HG03520 (cell line): Measurements from ENCODE around the gene NUMB.
"Not testable (repeated sequence)": the region's sequence is repeated elsewhere in the genome, so short reads cannot be mapped to it uniquely, and the experiment has no call there.

Experiments
- ATAC-seq: cut with Tn5 transposase; IDR thresholded peaks from one replicate; pipeline ENCODE4 v1.9.1; 2021; ENCODE audit warnings: mild to moderate bottlenecking, moderate library complexity; ENCODE audit not compliant: unreplicated experiment

NUMB gene

DNA sequence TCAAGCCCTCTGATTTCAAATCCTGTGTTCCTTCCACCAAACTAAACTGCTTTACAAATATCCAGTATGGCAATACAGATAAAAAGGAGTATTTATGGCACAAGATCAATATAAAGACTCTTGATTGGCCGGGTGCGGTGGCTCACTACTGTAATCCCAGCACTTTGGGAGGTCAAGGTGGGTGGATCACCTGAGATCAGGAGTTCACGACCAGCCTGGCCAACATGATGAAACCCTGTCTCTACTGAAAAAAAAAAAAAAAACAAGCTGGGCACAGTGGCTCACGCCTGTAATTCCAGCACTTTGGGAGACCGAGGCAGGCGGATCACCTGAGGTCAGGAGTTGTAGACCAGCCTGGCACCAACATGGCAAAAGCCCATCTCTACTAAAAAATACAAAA lies 35.3 kb downstream of the NUMB start:
- ATAC-seq: not testable (repeated sequence)

DNA sequence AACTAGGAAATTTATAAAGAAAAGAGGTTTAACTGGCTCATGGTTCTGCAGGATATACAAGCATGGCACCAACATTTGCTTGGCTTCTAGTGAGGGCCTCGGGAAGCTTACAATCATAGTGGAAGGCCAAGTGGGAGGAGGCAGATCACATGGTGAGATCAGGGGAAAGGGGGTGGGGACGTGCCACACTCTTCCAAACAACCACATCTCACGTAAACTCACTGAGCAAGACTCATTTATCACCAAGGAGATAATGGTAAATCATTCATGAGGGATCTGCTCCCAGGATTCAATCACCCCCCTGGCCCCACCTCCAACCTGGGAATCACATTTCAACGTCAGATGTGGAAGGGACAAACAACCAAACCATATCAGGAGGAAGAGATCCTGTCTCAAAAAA lies 35.8 kb downstream of the NUMB start:
- no peak for ATAC-seq

DNA sequence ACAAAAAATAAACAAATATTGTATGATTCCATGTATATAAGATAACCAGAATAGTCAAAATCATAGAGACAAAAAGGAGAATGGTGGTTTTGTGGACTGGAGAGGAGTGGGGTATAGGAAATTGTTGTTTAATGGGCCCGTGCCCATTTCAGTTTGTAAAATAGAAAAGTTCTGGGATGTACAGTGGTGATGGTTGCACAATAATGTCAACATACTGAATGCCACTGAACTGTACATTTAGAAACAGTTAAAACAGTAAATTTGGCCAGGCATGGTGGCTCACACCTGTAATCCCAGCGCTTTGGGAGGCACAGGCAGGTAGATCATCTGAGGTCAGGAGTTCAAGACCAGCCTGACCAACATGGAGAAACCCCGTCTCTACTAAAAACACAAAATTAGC lies 40.1 kb downstream of the NUMB start:
- ATAC-seq: no peak

DNA sequence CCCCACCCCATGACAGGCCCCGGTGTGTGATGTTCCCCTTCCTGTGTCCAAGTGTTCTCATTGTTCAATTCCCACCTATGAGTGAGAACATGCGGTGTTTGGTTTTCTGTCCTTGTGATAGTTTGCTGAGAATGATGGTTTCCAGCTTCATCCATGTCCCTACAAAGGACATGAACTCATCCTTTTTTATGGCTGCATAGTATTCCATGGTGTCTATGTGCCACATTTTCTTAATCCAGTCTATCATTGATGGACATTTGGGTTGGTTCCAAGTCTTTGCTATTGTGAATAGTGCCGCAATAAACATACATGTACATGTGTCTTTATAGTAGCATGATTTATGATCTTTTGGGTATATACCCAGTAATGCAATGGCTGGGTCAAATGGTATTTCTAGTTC lies 52.1 kb downstream of the NUMB start:
- ATAC-seq: not testable (repeated sequence)

DNA sequence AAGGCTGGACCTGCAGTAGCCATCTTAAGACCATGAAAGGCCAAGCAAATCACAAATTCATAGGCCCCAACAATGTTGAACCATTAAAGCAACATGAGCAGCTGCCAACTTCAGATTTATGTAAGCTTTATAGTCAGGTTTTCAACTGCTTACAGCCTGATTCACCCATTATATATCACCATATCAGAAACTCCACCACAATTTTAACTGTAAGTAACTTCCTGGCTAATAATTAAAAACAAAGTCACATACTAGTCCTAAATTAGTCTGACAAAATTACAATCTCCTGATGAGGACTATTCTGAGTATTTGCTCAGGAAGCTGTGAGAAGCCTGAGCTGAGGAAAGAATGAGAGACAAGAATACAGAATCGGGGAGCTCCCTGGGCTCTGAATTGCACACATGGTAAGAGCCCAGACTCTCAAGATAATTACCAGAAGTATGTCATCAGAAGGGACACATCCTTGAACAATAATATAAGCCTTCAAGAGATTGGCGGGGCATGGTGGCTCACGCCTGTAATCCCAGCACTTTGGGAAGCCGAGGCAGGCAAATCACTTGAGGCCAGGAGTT lies 55.1 kb downstream of the NUMB start:
- ATAC-seq: no peak

DNA sequence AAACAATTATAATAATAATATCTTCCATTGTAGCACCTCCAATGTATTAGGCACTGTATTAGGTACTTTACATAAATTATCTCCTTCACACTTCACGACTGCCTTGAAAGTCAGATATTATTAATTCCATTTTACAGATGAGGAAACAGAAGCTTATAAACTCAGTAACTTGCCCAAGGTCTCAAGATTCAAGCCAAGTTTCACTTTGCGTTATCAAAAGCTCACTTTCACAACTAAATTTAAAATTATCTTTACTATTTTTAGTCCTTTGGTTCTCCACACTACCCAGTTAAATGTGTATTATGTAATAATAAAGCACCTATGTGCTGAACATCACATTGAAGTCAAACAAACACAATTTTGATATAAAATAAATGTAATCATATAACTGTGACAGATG lies 55.8 kb downstream of the NUMB start:
- ATAC-seq: no peak

DNA sequence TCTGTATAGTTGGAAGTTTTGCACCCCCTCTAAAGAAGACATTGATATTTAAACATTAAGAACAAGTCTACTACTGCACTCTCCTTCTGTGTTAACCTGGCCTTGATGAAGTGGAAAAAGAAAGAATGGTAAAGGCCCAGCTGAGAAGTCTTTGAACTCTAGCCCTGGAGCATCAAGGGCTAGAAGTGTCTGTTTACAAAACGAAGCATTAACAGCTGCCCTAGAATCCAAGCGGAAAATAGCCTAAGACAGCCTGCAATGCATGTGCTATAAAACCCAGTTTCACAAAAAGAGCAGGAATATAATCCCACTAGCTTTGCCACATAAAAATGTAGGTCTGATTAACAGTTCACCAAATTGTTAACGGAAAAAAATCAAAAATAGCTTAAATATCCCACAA lies 60.5 kb downstream of the NUMB start:
- ATAC-seq: no peak

DNA sequence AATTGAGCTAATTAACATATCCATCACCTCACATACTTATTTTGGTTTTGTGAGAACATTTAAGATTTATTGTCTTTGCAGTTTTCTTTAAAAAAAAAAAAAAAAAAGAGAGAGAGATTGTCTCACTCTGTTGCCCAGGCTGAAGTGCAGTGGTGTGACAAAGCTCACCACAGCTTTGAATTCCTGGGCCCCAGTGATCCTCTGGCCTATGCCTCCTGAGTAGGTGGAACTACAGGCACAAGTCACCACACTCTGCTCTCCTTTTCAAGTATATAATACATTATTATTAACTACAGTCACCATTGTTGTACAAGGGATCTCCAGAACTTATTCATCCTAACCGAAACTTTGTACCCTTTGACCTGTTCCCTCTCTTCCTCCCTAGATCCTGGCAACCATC lies 64.0 kb downstream of the NUMB start:
- ATAC-seq: no peak

DNA sequence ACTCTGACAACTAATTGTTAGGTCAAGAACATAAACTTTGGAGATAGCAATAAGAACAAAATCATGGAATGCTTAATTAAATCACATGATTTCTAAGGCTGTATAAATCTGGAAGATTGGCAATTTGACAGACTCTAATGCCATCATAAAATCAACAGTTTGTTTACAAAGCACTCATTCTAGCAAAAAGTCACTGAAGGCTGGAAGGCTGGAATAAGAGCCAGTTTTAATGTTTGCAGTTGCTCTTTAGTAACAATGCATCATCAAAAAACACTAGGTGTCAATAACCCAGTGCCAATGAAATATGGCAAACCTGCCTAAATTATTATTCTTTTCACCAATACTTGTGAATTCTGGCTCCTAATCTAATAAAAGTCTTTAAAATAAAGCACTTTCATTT lies 65.0 kb downstream of the NUMB start:
- ATAC-seq: no peak

DNA sequence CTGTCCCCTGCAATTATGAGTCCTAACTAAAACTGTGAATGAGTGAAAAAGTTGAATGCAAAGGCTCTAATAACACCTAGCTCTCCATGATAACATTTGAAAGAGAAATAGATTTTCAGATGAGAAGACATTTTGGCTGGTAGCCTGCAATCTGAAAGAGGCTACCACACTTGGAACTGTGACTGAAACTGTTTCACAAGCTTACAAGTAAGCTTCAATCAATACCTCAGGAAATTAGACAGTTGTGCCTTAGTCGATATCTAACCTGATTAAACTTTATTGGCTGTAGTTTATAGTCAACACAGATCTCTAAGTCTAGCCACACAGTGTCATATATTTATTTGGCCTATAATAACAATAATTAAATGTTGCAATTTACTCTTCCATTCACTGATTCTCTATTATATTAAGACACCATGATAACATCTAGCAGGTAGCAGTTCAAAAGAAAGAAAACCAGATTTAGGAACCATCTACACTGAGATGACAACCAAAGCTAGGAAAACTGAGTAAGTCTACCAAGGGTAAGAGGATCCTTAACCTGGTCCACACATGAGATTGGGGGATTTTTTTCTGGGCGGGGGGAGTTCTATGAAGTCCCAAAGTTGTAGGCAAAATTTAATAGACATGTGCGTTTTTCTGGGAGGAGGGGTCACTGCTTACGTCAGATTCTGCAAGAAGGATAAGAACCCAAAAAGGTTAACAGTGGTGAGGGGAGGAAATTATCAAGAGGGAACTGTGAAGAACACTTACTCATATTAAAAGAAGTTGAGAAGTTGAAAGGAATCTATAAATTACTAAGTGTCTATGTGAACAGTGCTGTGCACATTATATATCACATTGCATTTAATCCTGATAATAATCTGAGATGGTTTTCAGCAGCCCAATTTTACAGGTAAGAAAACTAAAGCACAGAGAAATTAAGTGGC lies 65.8 kb downstream of the NUMB start:
- ATAC-seq: no peak

DNA sequence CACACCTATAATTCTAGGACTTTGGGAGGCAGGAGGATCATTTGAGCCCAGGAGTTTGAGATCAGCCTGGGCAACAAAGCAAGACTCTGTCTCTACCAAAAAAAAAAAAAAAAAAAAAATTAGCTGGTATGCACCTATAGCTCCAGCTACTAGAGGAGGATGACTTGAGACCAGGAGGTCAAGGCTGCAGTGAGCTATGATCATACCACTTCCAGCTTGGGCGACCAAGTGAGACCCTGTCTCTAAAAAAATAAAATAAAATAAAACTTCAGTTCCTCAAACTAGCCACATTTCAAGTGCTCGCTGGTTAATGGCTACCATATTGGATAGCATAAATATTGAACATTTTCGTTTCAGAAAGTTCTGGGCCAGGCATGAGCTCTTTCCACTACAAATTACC lies 70.5 kb downstream of the NUMB start:
- not testable (repeated sequence) for ATAC-seq

DNA sequence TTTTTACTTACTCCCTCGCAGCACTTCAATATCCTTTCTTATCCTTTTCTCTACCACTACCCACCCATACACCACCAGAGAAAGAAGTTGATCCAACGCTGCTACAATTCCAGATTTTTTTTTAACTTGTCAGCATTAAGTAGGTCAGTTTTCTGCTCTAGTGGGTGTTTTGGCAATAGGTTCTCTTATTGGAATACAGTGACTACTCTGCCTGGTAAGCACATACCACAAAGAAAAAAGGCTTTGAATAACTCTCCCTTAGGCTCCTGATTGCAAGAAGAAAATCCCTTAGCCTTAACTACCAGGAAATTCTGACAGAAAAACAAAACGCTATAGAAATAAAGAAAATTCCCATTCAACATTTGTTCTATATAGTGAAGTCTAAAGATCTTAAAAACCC lies 72.0 kb downstream of the NUMB start:
- no peak for ATAC-seq

DNA sequence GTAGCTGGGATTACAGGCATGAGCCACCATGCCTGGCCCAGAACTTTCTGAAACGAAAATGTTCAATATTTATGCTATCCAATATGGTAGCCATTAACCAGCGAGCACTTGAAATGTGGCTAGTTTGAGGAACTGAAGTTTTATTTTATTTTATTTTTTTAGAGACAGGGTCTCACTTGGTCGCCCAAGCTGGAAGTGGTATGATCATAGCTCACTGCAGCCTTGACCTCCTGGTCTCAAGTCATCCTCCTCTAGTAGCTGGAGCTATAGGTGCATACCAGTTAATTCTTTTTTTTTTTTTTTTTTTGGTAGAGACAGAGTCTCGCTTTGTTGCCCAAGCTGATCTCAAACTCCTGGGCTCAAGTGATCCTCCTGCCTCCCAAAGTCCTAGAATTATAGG lies 73.3 kb downstream of the NUMB start:
- not testable (repeated sequence) for ATAC-seq

DNA sequence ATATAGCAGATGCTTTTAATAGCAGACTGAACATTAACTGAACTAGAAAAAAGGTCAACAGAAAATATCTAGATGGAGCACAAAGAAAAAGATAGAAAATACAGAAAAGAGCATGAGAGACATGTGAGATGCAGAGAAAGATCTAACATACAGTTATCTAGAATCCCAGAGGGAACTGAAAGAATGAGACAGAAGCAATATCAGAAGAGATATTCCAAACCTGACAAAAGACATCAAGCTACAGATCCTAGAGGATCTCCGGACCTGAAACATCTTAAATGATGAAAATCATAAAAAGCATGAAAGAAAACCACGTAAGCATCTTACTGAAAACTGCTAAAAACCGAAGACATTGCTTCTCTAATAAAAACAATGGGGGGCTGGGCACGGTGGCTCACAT lies 75.0 kb downstream of the NUMB start:
- ATAC-seq: no peak

DNA sequence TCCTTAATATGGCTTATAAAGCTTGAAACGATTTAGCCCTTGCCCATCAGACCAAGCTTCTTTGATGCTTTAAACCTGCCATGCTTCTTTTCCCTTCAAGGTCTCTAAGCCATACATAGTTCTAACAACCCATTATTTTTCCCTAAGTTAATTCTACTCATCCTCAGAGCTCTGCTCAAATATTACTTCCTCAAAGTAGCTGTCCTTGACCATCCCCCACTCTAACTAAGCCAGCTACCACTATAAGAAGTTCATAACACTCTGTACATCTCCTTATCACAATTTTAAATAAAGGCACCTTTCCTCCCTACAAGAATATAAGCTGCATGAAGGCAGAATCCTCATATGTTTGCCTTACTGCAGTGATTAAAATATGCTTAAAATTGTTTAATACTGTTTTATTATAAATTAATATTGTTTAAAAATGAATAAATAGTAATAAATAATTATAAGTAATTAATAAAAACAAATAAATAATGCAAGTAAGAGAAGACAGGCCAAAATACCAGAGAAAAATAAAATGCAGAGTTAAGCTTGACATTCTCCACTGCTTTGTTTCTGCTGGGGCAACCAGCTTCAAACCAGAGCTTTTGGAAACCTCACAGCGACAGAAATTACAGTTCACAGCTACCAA lies 76.8 kb downstream of the NUMB start:
- ATAC-seq: no peak

DNA sequence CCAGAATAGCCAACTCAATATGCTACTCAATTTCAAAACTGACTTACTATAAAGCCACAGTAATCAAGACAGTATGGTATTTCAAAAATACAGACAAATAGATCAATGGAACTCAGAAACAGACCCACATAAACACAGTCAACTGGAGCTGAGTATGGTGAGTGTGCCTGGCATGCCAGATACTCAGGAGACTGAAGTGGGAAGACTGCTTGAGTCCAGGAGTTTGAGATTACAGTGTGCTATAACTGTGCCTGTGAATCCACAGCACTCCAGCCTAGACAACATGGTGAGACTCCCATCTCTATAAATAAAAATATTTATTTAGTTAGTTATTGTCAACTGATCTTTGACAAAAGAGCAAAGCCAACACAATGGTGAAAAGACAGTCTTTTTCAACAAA lies 81.8 kb downstream of the NUMB start:
- no peak for ATAC-seq

DNA sequence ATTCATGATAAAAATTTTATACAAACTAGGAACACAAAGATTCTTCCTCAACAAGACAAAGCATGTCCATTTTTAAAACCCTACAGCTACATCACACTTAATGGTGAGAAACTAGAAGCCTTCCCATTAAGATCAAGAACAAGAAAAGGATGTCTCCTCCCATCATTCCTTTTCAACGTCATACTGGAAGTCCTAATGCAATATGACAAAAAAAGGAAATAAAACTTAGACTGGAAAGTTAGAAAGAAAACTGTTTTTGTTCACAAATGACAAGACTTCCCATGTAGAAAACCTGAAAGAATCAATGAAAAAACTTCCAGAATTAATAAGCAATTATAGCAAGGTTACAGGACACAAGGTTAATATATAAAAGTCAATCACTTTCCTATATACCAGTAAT lies 82.5 kb downstream of the NUMB start:
- no peak for ATAC-seq

DNA sequence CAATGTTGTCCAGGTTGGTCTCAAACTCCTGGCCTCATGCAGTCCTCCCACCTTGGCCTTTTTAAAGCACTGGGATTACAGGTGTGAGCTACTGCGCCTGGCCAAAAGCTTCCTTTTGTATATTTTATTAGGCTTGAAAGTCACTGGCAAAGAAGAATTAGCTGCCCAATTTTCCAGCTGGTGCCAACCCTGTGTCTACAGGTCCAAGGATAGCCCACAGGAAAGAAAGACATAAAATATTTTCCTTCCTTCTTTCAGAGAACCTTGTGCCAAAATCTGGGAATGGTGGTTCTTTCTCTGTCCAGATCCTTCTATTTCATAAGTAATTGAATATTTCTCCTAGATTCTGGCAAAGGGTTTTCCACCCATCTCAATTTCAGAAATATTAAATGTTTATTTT lies 84.1 kb downstream of the NUMB start:
- no peak for ATAC-seq

DNA sequence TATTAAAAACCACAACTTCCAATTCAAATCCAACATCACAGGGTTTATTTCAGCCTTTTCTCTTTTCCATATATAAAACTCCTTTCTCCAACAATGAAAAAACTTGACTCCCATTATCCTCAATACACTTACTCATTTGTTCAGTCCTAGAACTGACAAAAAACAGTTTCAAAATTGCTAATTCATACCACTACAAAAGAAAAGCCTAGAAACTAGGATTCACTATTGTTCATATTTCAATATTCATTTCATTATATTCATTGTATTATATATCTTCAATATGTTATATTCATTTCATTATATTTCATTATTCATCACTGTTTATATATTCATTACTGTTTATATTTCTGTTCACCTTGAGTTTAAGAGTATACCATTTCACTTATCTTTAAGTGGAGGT lies 85.8 kb downstream of the NUMB start:
- no peak for ATAC-seq

DNA sequence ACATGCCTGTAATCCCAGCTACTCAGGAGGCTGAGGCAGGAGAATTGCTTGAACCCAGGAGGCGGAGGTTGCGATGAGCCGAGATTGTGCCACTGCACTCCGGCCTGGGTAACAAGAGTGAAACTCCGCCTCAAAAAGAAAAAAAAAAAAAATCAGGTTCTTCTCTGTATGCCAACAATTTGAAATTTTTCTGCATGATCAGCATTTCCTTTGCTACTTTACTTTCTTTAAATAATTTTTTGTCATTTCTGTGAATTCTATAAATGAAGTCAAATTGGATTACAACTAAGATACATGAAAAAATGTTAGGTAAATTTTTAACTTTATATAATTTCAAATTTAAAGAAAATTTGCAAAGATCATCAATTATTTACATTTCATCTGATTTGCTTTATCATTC lies 87.8 kb downstream of the NUMB start:
- ATAC-seq: no peak

DNA sequence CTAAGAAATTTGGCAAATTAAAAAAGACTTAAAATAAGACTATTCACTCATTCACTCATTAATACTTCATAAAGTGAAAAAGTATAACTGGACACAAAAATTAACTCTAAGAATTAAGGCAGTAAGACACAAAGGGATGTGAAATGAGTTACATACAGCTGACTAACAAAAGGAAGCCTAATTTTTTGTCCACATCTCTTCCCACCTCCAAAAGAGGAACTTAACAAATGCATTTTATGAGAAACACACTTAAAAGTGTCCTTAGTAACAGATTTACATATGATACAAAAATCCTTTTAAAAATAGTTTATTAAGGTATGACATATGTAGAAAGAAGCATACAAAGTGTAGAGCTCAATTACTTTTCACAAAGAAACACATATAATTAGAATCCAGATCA lies 88.9 kb downstream of the NUMB start:
- no peak for ATAC-seq

DNA sequence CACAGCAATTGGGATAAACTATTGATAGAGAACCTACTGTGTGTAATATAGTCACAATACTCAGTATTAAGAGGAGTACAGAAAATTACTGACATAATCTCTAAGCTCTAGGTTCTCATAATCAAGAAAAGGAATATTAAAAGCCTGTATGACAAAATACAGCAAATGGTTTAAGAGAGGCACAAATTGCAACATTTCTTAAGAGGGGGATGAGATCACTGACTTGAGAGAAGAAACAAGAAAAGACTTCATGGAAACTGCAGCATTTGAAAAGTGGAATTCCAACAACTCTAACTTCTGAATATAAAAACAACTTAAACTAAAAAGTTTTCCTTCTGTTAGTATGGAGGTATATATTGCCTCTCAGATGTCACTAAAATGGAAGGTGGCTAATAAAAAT lies 89.7 kb downstream of the NUMB start:
- no peak for ATAC-seq
